ENCODE data around the gene CLEC1A.

CLEC1A gene, protein sequence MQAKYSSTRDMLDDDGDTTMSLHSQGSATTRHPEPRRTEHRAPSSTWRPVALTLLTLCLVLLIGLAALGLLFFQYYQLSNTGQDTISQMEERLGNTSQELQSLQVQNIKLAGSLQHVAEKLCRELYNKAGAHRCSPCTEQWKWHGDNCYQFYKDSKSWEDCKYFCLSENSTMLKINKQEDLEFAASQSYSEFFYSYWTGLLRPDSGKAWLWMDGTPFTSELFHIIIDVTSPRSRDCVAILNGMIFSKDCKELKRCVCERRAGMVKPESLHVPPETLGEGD

DNA sequence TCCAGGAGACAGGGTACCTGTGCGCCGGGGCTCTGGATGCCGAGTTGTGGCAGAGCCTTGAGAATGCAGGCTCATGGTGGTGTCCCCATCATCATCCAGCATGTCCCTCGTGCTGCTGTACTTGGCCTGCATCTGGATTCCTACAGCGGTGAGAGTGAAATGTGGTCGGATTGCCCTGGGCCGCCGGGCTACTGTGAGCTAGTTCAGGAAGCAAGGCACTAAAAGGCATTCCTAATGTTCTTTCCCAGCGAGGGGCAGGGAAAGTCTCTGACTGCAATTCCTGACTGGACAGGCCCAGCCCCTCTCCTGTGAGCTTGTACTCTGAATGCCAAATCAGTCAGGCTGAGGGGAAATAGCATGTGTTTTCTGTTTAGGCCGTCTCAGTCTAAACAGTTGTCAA lies at the start of gene CLEC1A:
Gene CLEC1A (minus strand): TSS at position 195 of the 400 bp plus-strand sequence. CDS start 63 bp downstream, at position 132.
- no peak within 1 kb of the TSS for H3K4me3 ChIP-seq (ENCODE audit: low read depth, low read length)

DNA sequence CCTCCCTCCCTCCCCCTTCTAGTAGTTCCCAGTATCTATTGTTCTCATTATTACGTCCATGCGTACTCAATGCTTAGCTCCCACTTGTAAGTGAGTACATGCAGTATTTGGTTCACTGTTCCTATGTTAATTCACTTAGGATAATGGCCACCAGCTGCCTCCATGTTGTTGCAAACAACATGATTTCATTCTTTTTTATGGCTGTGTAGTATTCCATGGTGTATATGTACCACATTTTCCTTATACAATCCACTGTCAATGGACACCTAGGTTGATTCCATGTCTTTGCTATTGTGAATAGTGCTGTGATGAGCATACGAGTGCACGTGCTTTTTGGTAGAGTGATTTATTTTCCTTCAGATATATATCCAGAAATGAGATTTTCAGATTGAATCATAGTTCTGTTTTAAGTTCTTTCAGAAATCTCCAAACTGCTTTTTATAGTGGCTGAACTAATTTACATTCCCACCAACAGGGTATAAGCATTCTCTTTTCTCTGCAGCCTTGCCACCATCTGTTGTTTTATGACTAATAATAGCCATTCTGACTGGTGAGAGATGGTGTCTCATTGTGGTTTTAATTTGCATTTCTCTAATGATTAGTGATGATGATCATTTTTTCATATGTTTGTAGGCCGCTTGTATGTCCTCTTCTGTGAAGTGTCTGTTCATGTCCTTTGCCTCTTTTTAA lies 49.1 kb upstream of the CLEC1A start:
- H3K4me3 ChIP-seq (ENCODE audit: low read depth, low read length), result no peak overlapping the region

DNA sequence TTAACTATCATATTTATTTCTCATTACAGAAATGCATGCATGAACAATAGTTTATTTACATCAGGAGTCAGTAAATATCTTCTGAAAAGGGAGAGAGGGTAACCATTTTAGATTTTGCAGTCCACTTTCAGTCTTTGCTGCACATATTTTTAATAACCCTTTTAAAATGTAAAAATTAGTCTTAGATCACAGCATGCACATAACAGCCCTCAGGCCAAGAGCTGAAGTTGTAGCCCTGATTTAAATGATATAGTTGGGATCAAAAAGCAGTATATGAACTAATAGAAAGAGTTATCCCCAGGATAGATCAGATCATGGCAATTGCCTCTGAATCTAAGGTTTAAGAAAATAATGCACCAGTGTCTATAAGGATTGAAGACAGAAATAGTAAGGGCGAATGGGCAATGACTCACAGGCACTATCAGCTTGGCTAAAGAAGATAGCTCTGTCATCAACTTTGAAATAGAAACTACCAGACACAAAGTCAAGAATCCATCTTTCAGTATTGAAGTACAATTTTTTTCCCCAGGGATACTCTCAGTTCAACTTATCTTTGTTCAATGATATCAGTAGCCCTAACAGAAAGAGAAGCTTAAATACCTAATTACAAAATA lies 44.3 kb upstream of the CLEC1A start:
- H3K4me3 ChIP-seq (ENCODE audit: low read depth, low read length), result no peak overlapping the region

DNA sequence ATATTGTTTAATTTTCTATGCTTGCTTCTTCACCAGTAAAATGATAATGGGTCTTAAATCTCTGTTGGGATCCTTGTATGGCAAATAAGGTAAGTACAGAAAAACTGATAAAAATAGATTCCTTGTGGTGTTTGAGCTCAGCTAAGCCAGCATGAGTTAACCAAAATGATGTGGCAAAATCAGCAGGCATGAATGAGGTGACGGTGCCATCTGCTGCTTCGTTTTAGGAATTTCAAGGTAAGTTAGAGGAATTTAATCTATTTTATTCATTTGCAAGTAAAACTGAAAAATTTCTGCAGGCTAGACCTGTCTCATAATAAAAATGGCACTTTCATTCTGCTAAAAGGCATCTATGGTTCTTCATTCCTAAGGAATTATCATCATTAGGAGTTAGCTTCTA lies 41.2 kb upstream of the CLEC1A start:
- no peak overlapping the region for H3K4me3 ChIP-seq (ENCODE audit: low read depth, low read length)

DNA sequence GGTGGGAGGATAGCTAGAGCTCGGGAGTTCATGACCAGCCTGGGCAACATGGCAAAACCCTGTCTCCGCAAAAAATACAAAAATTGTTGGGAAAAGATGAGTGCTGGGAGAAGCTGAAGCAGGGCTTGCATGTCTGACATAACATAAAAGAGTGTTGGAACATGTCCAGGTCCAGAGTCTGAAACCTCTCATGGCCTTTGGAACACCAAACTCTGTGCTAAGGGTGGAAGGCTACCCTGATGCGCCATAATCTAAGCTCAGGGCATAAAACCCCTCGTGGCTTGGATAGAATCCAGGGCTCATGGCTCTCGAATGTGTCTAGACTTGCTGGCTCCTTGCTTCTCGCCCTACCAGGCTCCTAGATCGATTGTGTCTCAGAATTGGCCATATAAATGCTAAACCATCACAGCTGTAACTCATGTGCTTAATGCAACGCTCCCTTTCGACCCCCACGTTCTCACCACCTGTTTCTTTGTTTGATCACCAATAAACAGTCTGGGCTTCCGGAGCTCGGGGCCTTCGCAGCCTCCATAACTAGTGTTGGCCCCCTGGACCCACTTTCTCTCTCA lies 37.9 kb upstream of the CLEC1A start:
- no peak overlapping the region for H3K4me3 ChIP-seq (ENCODE audit: low read depth, low read length)

DNA sequence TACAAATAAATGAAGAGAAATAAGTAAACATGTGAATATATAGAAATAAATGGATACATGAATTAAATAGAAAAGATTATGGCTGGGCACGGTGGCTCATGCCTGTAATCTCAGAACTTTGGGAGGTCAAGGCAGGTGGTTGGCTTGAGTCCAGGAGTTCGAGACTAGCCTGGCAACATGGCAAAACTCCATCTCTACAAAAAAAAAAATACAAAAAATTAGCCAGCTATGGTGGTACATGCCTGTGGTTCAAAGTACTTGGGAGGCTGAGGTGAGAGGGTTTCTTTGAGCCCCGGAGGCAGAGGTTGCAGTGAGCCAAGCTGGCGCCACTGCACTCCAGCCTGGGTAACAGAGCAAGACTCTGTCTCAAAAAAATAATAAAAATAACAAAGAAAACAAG lies 36.3 kb upstream of the CLEC1A start:
- H3K4me3 ChIP-seq (ENCODE audit: low read depth, low read length), result no peak overlapping the region

DNA sequence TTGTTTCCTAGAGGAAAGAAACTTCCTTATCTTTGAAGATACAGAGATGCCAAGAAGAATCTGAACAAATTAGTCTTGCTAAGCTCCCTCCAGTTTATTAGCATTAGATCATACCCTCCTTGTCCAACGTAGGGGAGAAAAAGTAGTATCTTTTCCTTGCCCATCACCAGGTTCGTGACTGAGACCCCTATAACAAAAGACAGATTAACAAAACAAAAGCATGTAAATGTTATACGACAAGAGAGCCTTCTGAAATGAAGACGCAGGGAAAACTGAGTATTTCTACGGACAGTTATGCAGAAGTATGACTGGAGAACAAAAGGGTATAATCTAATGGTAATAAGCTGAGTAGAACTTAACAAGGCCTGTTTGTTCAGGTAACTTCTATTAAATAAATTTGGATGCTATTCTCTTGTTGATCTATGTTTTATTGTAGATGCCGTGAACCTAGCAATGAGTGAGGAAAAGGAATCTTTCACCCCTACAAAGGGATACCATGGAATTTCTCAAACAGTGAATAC lies 34.1 kb upstream of the CLEC1A start:
- no peak overlapping the region for H3K4me3 ChIP-seq (ENCODE audit: low read depth, low read length)

DNA sequence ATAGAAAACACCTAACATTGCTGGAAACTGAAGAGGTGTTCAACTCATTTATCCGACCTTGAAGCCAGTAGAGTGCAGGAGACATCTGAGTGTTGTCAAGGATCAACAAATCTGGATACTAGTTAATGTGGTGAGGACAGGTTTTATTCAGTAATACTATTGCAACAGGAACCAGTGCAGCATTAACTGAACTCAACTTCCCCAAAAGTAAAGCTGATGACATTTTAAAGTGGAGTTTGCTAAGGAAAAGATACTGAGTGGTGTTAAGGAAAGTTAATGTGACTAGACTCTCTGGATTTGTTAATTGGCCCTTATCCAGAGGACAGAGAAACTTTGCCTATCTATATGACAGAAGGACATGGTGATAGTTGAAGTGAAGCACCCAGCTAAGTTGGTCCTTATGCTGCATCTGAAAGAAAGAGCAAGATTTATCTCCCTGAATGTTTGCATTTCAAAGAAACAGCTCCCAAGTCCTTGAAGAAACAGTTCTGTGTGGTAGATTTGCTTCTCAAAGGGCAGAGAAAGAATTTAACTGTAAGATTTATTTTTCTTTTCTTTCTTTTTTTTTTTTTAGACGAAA lies 32.4 kb upstream of the CLEC1A start:
- no peak overlapping the region for H3K4me3 ChIP-seq (ENCODE audit: low read depth, low read length)

DNA sequence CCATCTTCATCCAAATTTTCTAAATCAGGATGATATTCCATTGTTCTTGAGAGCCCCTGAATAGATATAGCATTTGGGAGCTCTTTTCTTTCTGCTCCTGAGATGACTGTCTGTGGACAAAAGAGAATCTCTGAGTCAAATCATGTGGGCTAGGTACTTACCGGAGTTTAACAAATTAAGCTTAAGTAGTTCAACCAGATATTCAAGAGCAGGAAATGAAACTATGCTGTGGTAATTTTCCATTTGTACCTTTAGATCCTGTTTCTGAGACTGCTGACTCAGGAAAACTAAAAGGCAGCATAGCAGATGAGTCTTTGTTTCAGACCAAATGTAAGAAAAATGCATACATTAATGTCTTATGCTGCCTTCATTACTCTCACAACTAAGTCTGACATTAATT lies 31.3 kb upstream of the CLEC1A start, which contains the start of gene CLEC7A:
Gene CLEC7A (minus strand): TSS at position 158 of the 400 bp plus-strand sequence. CDS start 117 bp downstream, at position 41.
- H3K4me3 ChIP-seq (ENCODE audit: low read depth, low read length), result no peak within 1 kb of the TSS

DNA sequence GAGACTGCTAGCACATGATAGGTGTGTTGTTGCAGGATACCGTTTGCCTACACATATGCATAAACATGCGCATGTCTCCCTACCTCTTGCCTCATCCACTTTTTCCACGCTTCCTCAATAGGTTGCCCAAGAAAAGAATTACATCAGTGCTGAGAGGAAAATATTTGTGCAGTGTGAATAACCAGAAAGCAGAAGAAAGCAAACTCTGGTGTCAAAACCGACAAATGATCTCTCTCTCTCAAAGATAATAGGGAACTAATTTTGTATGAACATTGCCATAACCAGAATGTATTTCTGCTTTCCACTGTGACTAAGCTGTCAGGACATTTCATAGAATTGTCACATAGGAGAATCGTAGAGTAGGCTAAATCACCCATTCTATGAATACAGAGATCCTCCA lies 29.9 kb upstream of the CLEC1A start:
- H3K4me3 ChIP-seq (ENCODE audit: low read depth, low read length), result no peak overlapping the region

DNA sequence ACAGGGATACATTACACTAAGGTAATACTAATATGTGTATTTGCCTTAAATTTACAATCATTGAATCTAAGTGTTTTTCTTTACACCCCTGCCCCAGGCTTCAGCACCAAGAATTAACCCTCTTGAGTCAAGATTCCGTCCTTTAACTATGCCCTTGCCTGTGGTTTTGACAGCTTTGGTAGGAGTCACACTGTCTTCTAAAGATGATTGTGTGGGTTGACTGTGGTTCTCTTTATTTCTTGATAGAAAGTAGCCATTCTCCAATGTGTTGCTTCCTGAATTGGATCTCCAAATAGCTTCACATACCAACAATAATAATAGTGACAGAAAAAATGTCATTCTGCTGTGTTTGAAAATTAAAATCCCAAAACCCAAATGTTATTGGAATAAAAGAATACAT lies 27.6 kb upstream of the CLEC1A start:
- H3K4me3 ChIP-seq (ENCODE audit: low read depth, low read length), result no peak overlapping the region

DNA sequence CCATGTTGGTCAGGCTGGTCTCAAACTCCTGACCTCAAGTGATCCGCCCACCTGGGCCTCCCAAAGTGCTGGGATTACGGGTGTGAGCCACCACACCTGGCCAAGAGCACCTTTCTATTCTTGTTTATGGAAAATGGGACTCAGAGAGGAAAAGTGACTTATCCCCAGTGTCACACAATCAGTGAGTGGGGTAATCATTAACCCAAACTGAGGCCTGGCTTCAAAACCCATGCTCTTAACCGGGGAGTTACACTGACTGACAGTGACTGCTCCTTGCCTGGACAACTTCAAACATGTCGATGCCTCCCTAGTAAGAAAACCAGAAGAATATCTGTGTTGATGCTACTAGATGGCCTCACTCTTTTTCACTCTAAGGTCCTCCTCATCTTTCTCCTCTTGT lies 23.9 kb upstream of the CLEC1A start:
- H3K4me3 ChIP-seq (ENCODE audit: low read depth, low read length), result no peak overlapping the region

DNA sequence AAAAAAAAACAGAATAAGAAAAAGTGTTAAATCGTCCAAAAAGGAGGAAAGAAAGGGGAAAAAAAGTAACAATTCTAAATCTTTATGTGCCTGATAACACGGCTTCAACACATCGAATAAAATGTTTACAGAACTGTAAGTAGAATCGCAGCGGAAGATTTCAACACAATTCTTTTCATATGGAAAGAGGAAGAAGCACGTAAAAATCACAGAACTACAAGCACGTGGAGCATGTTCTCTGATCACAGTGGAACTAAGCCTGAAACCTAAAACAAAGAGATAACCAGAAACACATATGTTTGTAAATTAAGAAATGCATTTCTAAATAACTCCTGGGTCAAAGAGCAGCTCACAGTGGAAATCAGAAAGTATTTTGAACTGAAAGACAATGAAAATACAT lies 22.5 kb upstream of the CLEC1A start:
- no peak overlapping the region for H3K4me3 ChIP-seq (ENCODE audit: low read depth, low read length)

DNA sequence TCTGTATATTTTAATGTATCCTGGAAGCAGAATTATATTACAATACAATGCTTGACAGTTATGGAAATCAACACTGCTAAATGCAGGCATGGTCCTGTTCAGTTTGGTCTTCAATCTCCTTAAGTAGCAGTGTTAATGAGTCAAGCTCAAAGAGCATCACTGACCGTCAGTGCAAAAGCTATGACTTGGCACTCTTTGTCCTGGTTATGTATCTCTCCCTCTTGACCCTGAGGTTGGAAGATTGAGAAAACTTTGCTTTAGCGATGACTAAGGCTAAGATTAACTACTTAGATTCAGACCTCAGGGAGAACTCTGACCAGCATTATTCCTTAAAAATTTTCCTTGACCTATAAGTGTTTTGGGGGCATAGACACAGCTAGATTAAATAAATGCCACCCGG lies 20.3 kb upstream of the CLEC1A start:
- H3K4me3 ChIP-seq (ENCODE audit: low read depth, low read length), result no peak overlapping the region

DNA sequence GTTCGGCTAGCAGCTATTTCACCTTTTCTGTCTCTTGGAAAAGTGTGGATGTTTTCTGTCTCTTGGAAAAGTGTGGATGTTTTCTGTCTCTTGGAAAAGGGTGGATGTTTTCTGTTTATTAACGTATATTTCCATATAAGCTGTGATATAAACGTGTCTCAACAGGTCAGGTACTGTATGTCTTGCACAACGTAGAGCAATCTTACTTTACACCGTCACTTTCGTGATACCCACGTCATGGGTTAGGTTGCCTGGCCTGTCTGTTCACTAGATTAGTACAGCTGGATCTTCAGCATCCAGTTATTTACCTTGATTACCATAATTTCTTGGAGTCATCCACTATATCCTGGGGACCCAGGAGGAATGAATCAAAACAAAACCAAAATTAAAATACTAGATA lies 17.1 kb upstream of the CLEC1A start:
- H3K4me3 ChIP-seq (ENCODE audit: low read depth, low read length), result no peak overlapping the region

DNA sequence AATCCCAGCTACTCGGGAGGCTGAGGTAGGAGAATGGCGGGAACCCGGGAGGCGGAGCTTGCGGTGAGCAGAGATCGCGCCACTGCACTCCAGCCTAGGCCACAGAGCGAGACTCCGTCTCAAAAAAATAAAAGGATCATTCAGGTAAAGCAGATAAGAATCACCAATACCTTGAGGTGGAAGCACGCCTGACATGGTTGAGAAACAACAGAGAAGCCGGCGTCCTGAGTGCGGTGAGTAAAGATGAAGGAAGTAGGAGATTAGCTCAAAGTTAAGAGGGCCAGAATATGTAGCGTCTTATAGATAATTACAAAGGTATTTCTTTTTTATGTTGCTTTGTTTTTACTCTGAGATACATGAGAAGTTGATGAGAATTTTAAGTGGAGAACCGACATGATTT lies 16.5 kb upstream of the CLEC1A start:
- no peak overlapping the region for H3K4me3 ChIP-seq (ENCODE audit: low read depth, low read length)

DNA sequence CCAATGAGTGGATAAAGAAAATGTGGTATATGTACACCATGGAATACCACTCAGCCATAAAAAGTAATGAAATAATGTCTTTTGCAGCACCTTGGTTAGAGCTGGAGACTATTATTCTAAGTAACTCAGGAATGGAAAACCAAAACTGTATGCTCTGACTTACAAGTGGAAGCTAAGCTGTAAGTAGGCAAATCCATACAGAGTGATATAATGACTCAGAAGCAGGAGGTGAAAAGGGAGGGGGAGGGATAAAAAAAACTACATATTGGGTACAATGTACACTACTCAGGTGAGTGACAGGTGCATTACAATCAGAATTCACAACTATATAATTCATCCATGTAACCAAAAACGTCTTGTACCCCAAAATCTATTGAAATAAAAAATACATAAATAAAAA lies 15.1 kb upstream of the CLEC1A start:
- no peak overlapping the region for H3K4me3 ChIP-seq (ENCODE audit: low read depth, low read length)

DNA sequence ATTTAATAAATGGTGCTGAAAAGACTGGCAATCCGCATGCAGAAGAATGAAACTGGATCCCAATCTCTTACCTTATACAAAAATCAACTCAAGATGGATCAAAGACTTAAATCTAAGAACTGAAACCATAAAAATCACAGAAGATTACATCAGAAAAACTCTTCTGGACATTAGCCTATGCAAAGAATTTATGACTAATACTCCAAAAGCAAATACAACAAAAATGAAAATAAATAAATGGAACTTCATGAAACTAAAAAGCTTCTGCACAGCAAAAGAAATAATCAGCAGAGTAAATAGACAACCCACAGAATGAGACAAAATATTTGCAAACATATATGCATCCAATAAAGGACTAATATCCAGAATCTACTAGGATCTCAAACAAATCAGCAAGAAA lies 14.3 kb upstream of the CLEC1A start:
- H3K4me3 ChIP-seq (ENCODE audit: low read depth, low read length), result no peak overlapping the region

DNA sequence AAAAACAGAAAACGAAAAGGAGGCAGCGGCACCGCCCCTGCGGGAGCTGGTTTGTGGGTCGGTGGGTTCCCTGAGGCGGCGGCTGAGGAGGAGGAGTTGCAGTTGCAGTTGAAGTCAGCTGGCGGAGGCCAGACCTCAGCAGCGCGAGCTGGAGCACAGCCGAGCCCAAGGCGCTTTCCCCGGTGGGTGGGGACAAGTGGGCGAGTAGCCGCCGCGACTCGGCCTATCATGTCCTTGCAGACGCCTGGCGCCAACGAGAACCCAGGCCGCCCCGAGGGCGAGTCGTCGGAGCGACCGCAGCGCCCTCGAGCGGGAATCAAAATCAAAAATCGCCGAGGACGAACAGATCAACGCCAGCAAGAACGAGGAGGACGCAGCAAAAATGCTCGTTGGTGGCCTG lies 12.7 kb upstream of the CLEC1A start:
- H3K4me3 ChIP-seq (ENCODE audit: low read depth, low read length), result no peak overlapping the region

DNA sequence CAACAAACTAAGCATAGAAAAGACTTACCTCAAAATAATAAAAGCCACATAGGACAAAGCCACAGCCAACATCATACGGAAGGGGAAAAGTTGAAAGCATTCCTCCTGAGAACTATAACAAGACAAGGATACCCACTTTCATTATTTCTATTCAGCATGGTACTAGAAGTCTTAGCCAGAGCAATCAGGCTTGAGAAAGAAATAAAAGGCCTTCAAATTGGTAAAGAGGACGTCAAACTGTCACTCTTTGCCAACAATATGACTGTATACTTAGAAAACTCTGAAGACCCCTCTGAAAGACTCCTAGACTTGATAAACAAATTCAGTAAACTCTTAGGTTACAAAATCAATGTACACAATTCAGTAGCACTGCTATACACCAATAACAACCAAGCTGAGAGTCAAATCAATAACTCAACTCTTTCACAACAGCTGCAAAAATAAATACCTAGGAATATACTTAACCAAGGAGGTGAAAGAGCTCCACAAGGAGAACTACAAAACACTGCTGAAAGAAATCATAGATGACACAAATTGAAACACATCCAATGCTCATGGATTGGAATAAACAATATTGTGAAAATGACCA lies 11.6 kb upstream of the CLEC1A start:
- no peak overlapping the region for H3K4me3 ChIP-seq (ENCODE audit: low read depth, low read length)

DNA sequence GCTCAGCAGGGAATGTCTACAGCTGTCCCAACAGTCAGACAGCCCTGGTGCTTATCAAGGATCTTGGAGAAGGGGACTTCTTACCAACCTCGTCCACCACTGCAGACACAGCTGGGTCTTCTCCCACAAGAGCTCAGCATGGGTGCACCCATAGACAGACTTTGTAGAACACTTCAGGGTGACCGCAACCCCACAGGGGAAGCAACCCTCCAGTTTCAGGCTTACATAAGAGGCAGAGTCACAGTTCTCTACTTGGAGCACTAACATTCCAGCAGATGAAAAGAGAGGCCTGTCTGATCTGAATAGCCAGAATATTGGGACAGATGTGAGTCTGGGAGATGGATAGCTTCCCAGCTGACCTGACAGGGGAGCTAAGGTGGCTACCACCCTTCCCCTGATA lies 3.5 kb upstream of the CLEC1A start:
- no peak overlapping the region for H3K4me3 ChIP-seq (ENCODE audit: low read depth, low read length)
